ENCODE data around the gene CCDC167.

The CCDC167 gene

DNA sequence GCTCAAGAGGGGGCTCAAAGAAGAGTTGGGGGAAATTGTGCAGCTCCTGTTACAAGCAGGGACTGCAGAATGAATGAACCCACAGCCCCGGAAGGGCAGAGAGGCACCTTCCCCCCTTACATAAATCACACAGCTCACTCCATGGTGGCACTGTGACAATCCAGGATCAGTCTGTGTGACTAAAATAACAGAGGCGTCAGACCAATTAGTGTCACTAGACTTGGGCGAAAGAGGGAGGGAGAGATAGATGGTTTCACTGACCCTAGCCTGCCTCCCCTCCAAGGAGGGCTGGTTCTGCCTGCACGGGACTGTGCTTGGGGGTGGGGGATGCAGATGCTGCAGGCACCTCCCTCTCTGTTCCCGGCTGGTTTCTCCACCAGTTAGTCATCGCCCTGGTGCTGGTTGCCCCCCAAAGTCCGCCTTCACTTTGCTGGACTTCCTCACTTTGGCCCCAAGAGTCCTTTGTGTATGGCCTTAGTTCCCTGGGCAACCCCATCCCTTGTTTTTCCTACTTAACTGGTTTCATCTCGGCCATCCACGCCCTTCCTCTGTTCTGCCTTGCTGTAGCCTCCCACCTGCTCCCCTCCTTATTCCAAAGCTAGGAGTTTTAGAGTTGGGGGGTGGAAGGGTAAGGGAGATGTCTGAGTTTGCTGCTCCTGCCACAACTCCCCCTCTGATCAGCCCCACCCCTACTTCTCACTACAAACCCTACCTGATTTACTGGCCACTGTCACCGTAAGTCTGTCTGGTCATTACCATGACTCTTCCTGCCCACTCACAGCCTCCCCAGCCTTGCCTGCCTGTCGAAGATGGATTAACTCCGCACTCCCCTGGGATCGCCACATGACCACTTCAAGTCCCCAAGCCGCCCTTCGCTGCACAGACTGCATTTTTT is 17.7 kb downstream of the CCDC167 start:
- Histone ChIP-seq H3K9ac (no peak overlapping the region), H3K27me3 (ENCODE audit: insufficient read depth, low read depth) (no peaks in the 10 kb centered on the region), H4K20me1 (ENCODE audit: insufficient read depth) (no peaks in the 10 kb centered on the region), H3K79me2 (ENCODE audit: insufficient read depth, low read depth) (no peaks in the 10 kb centered on the region), H3K4me2 (no peak overlapping the region), H3K36me3 (ENCODE audit: insufficient read depth) (no peaks in the 10 kb centered on the region), H3K4me3 (IDR thresholded peaks at IDR 0.05; ENCODE audit: insufficient read depth, low read depth, low read length) (no peak overlapping the region), H2AFZ (ENCODE audit: low read depth) (no peak overlapping the region), H3K4me1 (ENCODE audit: low read depth, poor library complexity, severe bottlenecking) (no peaks in the 10 kb centered on the region), H3K27ac (no peak overlapping the region)
- TF ChIP-seq, protein P1, sequence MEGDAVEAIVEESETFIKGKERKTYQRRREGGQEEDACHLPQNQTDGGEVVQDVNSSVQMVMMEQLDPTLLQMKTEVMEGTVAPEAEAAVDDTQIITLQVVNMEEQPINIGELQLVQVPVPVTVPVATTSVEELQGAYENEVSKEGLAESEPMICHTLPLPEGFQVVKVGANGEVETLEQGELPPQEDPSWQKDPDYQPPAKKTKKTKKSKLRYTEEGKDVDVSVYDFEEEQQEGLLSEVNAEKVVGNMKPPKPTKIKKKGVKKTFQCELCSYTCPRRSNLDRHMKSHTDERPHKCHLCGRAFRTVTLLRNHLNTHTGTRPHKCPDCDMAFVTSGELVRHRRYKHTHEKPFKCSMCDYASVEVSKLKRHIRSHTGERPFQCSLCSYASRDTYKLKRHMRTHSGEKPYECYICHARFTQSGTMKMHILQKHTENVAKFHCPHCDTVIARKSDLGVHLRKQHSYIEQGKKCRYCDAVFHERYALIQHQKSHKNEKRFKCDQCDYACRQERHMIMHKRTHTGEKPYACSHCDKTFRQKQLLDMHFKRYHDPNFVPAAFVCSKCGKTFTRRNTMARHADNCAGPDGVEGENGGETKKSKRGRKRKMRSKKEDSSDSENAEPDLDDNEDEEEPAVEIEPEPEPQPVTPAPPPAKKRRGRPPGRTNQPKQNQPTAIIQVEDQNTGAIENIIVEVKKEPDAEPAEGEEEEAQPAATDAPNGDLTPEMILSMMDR (conservative IDR thresholded peaks at IDR 0.05; ENCODE audit: low read depth, low read length): no peak

DNA sequence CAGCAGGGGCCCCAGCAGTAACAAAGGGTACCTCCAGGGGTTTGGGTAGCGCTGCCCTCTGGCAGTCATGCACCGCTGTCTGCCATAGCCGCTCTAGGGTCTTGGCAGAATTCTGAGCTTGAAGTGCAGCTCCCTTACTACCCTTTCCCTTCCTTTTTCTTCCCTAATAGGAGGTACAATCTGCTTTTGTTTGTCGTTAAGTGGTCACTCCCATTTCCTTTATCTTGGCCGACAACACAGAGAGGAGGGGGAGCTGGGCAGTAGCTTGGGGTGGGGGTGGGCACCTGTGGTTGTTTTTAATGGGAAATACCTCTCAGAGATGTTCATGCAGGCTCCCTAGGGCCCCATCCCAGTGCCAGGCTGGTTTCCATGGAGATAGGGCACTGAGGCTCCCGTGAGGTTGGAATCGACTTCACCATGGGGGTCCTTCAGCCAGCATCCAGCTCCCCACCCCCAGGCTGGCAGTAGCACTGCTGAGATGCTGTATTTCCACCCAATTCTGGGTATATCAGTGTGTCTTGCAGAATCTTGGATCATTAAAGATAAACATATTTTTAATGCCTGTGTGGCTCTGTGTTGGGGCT is 18.6 kb downstream of the CCDC167 start:
- H3K4me3 ChIP-seq (IDR thresholded peaks at IDR 0.05; ENCODE audit: insufficient read depth, low read depth, low read length): no peak overlapping the region
- H3K4me1 ChIP-seq (ENCODE audit: low read depth, poor library complexity, severe bottlenecking): no peaks in the 10 kb centered on the region
- H2AFZ ChIP-seq (ENCODE audit: low read depth): no peak overlapping the region
- H3K27ac ChIP-seq: no peak overlapping the region
- no peak overlapping the region for H3K4me2 ChIP-seq
- TF ChIP-seq, protein P1 (conservative IDR thresholded peaks at IDR 0.05; ENCODE audit: low read depth, low read length): no peak
- no peaks in the 10 kb centered on the region for H4K20me1 ChIP-seq (ENCODE audit: insufficient read depth)
- H3K27me3 ChIP-seq (ENCODE audit: insufficient read depth, low read depth): no peaks in the 10 kb centered on the region
- H3K36me3 ChIP-seq (ENCODE audit: insufficient read depth): no peaks in the 10 kb centered on the region
- no peak overlapping the region for H3K9ac ChIP-seq
- H3K79me2 ChIP-seq (ENCODE audit: insufficient read depth, low read depth): no peaks in the 10 kb centered on the region

- H3K9ac ChIP-seq: no peak overlapping the region
- no peaks in the 10 kb centered on the region for H3K27me3 ChIP-seq (ENCODE audit: insufficient read depth, low read depth)
- no peak overlapping the region for H2AFZ ChIP-seq (ENCODE audit: low read depth)
- no peaks in the 10 kb centered on the region for H3K4me1 ChIP-seq (ENCODE audit: low read depth, poor library complexity, severe bottlenecking)
- TF ChIP-seq, protein P1 (conservative IDR thresholded peaks at IDR 0.05; ENCODE audit: low read depth, low read length): no peak
- H3K79me2 ChIP-seq (ENCODE audit: insufficient read depth, low read depth): no peaks in the 10 kb centered on the region
- no peak overlapping the region for H3K4me2 ChIP-seq
- no peak overlapping the region for H3K4me3 ChIP-seq (IDR thresholded peaks at IDR 0.05; ENCODE audit: insufficient read depth, low read depth, low read length)
- no peaks in the 10 kb centered on the region for H3K36me3 ChIP-seq (ENCODE audit: insufficient read depth)
- H3K27ac ChIP-seq: no peak overlapping the region
- H4K20me1 ChIP-seq (ENCODE audit: insufficient read depth): no peaks in the 10 kb centered on the region
Observed at GRCh38 chr6:37480118-37480736, 19.5 kb downstream of the CCDC167 start.

GRCh38 chr6:37479266-37479854 is 20.3 kb downstream of the CCDC167 start:
- TF ChIP-seq, protein P1 (conservative IDR thresholded peaks at IDR 0.05; ENCODE audit: low read depth, low read length): no peak
- no peak overlapping the region for H3K9ac ChIP-seq
- H4K20me1 ChIP-seq (ENCODE audit: insufficient read depth): no peaks in the 10 kb centered on the region
- no peak overlapping the region for H3K27ac ChIP-seq
- H3K4me3 ChIP-seq (IDR thresholded peaks at IDR 0.05; ENCODE audit: insufficient read depth, low read depth, low read length): no peak overlapping the region
- H3K27me3 ChIP-seq (ENCODE audit: insufficient read depth, low read depth): no peaks in the 10 kb centered on the region
- H3K4me2 ChIP-seq: no peak overlapping the region
- no peaks in the 10 kb centered on the region for H3K36me3 ChIP-seq (ENCODE audit: insufficient read depth)
- H3K79me2 ChIP-seq (ENCODE audit: insufficient read depth, low read depth): no peaks in the 10 kb centered on the region
- no peaks in the 10 kb centered on the region for H3K4me1 ChIP-seq (ENCODE audit: low read depth, poor library complexity, severe bottlenecking)
- H2AFZ ChIP-seq (ENCODE audit: low read depth): no peak overlapping the region

Data from KMS-11 (cell line).